ENCODE data around the gene TK2. TPM values are rescaled to one million over a fixed set of nuclear protein-coding genes. Genes with fewer than 3 reads are reported as not detected.
A peak's percentile ranks its signal among the peaks of the same experiment; 100 is the strongest.
"Not testable (repeated sequence)": the region's sequence is repeated elsewhere in the genome, so short reads cannot be mapped to it uniquely, and the experiment has no call there.

TK2 gene
- total RNA-seq, 2 donors from 2014 or later, result 5.7 to 6.6 TPM

- peaks cover 5% of the 10 kb centered on the region for H3K4me1 Mint-ChIP-seq
- no peak for ATAC-seq (replicated peaks)
- H3K9me3 Mint-ChIP-seq, result no peaks in the 10 kb centered on the region
- no peak overlapping the region for H3K4me3 Mint-ChIP-seq
- no peaks in the 10 kb centered on the region for H3K27me3 Mint-ChIP-seq
- H3K36me3 Mint-ChIP-seq (ENCODE audit: low read depth), result no peaks in the 10 kb centered on the region
- no peak overlapping the region for H3K27ac Mint-ChIP-seq
Observed at GRCh38 chr16:66502020-66502913, 47.7 kb downstream of the TK2 start.

DNA sequence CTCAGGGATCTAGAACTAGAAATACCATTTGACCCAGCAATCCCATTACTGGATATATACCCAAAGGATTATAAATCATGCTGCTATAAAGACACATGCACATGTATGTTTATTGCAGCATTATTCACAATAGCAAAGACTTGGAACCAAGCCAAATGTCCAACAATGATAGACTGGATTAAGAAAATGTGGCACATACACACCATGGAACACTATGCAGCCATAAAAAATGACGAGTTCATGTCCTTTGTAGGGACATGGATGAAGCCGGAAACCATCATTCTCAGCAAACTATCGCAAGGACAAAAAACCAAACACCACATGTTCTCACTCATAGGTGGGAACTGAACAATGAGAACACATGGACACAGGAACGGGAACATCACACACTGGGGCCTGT lies 48.4 kb downstream of the TK2 start:
- H3K4me3 Mint-ChIP-seq; ATAC-seq (replicated peaks); H3K9me3 Mint-ChIP-seq; H3K27me3 Mint-ChIP-seq; H3K4me1 Mint-ChIP-seq; H3K27ac Mint-ChIP-seq; H3K36me3 Mint-ChIP-seq (ENCODE audit: low read depth): not testable (repeated sequence)

- H3K4me3 Mint-ChIP-seq; H3K27ac Mint-ChIP-seq; ATAC-seq (replicated peaks); H3K36me3 Mint-ChIP-seq (ENCODE audit: low read depth); H3K4me1 Mint-ChIP-seq; H3K27me3 Mint-ChIP-seq; H3K9me3 Mint-ChIP-seq: not testable (repeated sequence)
Observed at GRCh38 chr16:66497921-66498320, 52.0 kb downstream of the TK2 start.

- not testable (repeated sequence) for H3K9me3 Mint-ChIP-seq; ATAC-seq (replicated peaks); H3K36me3 Mint-ChIP-seq (ENCODE audit: low read depth); H3K27ac Mint-ChIP-seq; H3K4me3 Mint-ChIP-seq; H3K27me3 Mint-ChIP-seq; H3K4me1 Mint-ChIP-seq
Observed at GRCh38 chr16:66496226-66496625, 53.7 kb downstream of the TK2 start.

- H3K9me3 Mint-ChIP-seq, result no peaks in the 10 kb centered on the region
- H3K4me1 Mint-ChIP-seq, result no peaks in the 10 kb centered on the region
- ATAC-seq (replicated peaks), result no peak
- no peak overlapping the region for H3K27ac Mint-ChIP-seq
- H3K36me3 Mint-ChIP-seq (ENCODE audit: low read depth), result no peaks in the 10 kb centered on the region
- no peaks in the 10 kb centered on the region for H3K27me3 Mint-ChIP-seq
- no peak overlapping the region for H3K4me3 Mint-ChIP-seq
Observed at GRCh38 chr16:66495440-66495839, 54.5 kb downstream of the TK2 start.

GRCh38 chr16:66494916-66495315 lies 55.0 kb downstream of the TK2 start:
- Mint-ChIP-seq H3K9me3 (no peaks in the 10 kb centered on the region), H3K4me1 (no peaks in the 10 kb centered on the region), H3K4me3 (no peak overlapping the region), H3K27ac (no peak overlapping the region), H3K27me3 (no peaks in the 10 kb centered on the region), H3K36me3 (ENCODE audit: low read depth) (no peaks in the 10 kb centered on the region)
- no peak for ATAC-seq (replicated peaks)

- H3K4me1 Mint-ChIP-seq, result no peaks in the 10 kb centered on the region
- H3K36me3 Mint-ChIP-seq (ENCODE audit: low read depth), result no peaks in the 10 kb centered on the region
- H3K27me3 Mint-ChIP-seq, result no peaks in the 10 kb centered on the region
- H3K27ac Mint-ChIP-seq, result no peak overlapping the region
- no peak overlapping the region for H3K4me3 Mint-ChIP-seq
- H3K9me3 Mint-ChIP-seq, result no peaks in the 10 kb centered on the region
- no peak for ATAC-seq (replicated peaks)
Observed at GRCh38 chr16:66493490-66494401, 56.2 kb downstream of the TK2 start.

DNA sequence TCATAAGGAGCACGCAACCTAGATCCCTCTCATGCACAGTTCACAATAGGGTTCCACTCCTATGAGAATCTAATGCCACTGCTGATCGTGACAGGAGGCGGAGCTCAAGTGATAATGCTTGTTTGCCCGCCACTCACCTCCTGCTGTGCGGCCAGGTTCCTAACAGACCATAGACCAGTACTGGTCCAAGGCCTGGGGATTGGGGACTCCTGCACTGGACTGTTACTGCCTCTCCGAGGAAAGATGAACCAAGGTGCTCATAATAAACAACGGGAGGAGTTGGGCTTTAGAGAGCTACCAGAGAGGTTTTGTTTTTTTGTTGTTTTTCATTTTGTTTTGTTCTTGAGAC lies 58.2 kb downstream of the TK2 start:
- H3K36me3 Mint-ChIP-seq (ENCODE audit: low read depth), result no peaks in the 10 kb centered on the region
- no peak overlapping the region for H3K27ac Mint-ChIP-seq
- no peak overlapping the region for H3K4me3 Mint-ChIP-seq
- no peak for ATAC-seq (replicated peaks)
- H3K9me3 Mint-ChIP-seq, result no peaks in the 10 kb centered on the region
- no peaks in the 10 kb centered on the region for H3K27me3 Mint-ChIP-seq
- no peaks in the 10 kb centered on the region for H3K4me1 Mint-ChIP-seq

DNA sequence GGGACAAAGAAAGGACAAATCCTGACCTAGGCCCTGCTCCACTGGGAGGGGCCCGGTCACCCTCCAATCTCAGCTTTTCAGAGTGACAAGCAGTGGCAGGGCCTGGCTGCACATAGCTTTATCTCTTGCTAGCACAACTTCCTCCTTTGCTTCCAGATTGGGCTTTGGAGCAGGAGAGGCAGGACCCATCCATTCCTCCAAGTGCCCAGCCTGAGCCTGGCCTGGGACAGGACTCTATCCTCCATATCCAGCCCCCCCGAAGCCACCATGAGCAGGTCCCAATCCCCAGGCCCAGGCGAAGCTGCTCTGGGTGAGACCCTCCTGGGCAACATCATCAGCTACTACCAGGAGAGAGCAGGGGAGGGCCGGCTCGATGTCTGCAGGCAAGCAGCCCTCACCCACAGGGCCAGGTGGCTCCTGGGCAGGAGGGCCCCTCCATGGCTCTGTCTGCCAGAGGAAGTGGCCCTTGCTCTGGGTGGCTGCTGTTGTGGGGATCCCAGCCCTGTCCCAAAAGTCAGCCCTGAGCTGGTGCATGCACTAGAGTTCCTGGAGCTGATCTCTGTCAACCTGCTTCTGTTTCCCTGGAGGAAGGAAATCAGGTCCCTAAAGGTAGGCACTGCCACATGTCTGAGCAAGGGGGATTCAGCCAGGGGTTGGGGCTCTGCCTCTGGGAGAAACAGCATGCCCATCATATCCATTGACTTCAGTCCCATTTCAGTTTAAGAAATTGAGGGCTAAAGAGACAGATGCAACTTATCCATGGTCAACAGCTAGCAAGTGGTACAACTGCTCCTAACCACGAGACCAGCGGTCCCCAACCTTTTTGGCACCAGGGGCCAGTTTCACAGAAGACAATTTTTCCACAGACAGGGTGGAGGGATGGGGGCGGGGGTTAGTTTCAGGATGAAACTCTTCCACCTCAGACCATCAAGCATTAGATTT lies 58.9 kb downstream of the TK2 start:
- H3K4me1 Mint-ChIP-seq, result no peaks in the 10 kb centered on the region
- no peaks in the 10 kb centered on the region for H3K9me3 Mint-ChIP-seq

DNA sequence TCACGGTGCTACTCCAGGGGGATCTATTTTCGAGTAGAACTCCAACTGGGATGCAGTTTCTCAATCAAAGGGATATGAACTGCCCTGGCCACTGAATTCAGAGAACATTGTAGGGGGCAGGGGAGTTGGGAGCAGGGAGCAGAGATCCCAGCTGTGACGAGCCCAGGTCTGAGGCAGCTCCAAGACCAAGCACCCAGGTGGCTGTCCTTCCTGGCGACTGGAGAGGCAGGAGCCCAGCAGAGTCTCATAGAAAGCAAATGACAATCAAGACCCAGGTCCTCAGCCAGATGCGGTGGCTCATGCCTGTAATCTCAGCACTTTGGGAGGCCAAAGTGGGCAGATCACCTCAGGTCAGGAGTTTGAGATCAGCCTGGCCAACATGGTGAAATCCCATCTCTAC lies 60.1 kb downstream of the TK2 start:
- no peak for ATAC-seq (replicated peaks)
- Mint-ChIP-seq H3K36me3 (ENCODE audit: low read depth) (no peaks in the 10 kb centered on the region), H3K9me3 (no peaks in the 10 kb centered on the region), H3K27ac (no peak overlapping the region), H3K27me3 (no peaks in the 10 kb centered on the region), H3K4me1 (no peaks in the 10 kb centered on the region), H3K4me3 (no peak overlapping the region)

More for the DNA sequence above, 58.9 kb downstream of the TK2 start:
- no peak for ATAC-seq (replicated peaks)
- Mint-ChIP-seq H3K4me3 (no peak overlapping the region), H3K36me3 (ENCODE audit: low read depth) (no peaks in the 10 kb centered on the region), H3K27me3 (no peaks in the 10 kb centered on the region), H3K27ac (peak overlapping the region; percentile 8)

DNA sequence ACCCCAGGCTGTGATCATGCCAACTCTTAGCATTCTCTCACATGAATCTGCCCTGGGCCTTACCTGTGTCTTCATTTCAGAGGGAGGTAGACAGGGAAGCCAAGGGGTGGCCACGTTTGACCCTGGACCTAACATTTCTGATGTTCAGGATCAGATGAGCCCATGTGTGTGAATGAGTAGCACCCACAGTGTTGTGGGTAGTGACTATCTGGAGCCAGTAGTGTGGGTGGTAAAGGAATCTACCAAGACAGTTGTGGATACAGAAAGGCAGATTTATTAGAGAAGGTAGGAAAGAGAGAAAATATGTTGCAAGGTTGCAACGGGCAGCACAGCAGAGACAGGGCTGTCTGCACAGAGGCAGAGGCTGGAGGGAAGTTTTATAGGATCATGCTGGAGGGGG lies 60.5 kb downstream of the TK2 start:
- no peak for ATAC-seq (replicated peaks)

DNA sequence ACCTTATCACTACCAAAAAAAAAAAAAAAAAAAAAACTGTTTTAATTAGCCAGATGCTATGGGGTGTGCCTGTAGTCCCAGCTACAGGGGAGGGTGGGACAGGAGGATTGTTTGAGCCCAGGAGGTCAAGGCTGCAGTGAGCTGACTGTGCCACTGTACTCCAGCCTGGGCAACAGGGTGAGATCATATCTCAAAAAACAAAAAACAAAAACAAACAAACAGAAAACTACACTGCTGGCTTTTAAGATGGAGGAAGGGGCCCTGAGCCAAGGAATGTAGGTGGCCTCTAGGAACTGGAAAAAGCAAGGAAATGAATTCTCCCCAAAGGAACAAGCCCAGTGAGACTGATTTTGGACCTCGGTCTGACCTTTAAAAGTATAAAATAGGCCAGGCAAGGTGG lies 61.4 kb downstream of the TK2 start:
- Mint-ChIP-seq H3K4me1 (peaks cover 6% of the 10 kb centered on the region), H3K36me3 (ENCODE audit: low read depth) (no peaks in the 10 kb centered on the region), H3K27ac (peak overlapping the region; percentile 31), H3K9me3 (no peaks in the 10 kb centered on the region), H3K27me3 (no peaks in the 10 kb centered on the region), H3K4me3 (no peak overlapping the region)
- no peak for ATAC-seq (replicated peaks)

More for the DNA sequence above, 60.5 kb downstream of the TK2 start:
- H3K9me3 Mint-ChIP-seq, result no peaks in the 10 kb centered on the region
- no peaks in the 10 kb centered on the region for H3K36me3 Mint-ChIP-seq (ENCODE audit: low read depth)
- H3K4me3 Mint-ChIP-seq, result no peak overlapping the region
- H3K27ac Mint-ChIP-seq, result no peak overlapping the region
- H3K27me3 Mint-ChIP-seq, result no peaks in the 10 kb centered on the region
- no peaks in the 10 kb centered on the region for H3K4me1 Mint-ChIP-seq

- H3K4me1 Mint-ChIP-seq, result peaks cover 12% of the 10 kb centered on the region
- H3K27ac Mint-ChIP-seq, result peak overlapping the region; percentile 31
- H3K9me3 Mint-ChIP-seq, result no peaks in the 10 kb centered on the region
- no peak overlapping the region for H3K4me3 Mint-ChIP-seq
- no peak for ATAC-seq (replicated peaks)
- no peaks in the 10 kb centered on the region for H3K36me3 Mint-ChIP-seq (ENCODE audit: low read depth)
- H3K27me3 Mint-ChIP-seq, result no peaks in the 10 kb centered on the region
Observed at GRCh38 chr16:66487580-66488275, 62.2 kb downstream of the TK2 start.

All from activated T-helper 17 cell treated with anti-CD3 and anti-CD28 coated beads, Interleukin-2, amount 50 U/mL, for 72 hours (primary cell).